ENCODE measurements around the gene AKR1C8.
"Not testable (repeated sequence)": the region's sequence is repeated elsewhere in the genome, so short reads cannot be mapped to it uniquely, and the experiment has no call there.

AKR1C8 gene

DNA sequence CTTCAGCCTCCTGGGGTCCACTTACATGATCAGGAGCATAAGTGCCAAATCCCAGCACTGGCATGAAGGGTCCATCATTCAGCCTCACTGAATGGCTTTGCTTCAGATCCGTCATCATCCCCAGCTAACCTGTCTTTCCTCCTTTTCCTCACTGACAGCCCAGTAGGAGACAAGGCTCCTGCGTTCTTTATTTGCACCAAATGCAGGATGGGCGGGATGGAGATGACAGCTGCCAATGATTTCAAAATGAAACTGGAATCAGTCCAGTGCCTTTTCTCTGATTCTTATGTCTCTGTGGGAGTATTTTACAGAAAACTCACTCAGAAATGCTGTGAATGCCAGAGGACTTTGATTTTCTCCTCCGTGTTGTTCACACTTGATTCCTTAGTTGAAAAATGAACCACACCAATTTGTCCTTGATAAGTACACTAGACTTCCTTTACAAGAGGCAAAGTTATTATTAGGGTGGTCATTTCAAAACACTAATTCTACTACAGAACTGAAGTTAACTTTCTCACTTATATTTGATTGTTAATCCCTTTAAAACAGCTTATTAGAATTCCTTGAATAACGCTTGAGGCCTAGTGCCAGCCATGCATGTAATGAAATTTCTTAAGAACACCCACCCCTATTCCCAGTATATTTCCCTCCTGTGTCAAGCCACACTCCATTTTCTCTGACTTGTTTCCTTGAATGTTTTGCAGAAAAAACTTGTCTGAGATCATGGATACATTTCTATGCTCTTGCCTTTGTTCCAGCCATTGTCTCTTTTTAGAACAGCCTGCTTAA lies at the start of gene AKR1C8:
Gene AKR1C8 (minus strand): TSS at position 164 of the 789 bp plus-strand sequence. CDS start 46 bp downstream, at position 118.
- DNase-seq: no peak

DNA sequence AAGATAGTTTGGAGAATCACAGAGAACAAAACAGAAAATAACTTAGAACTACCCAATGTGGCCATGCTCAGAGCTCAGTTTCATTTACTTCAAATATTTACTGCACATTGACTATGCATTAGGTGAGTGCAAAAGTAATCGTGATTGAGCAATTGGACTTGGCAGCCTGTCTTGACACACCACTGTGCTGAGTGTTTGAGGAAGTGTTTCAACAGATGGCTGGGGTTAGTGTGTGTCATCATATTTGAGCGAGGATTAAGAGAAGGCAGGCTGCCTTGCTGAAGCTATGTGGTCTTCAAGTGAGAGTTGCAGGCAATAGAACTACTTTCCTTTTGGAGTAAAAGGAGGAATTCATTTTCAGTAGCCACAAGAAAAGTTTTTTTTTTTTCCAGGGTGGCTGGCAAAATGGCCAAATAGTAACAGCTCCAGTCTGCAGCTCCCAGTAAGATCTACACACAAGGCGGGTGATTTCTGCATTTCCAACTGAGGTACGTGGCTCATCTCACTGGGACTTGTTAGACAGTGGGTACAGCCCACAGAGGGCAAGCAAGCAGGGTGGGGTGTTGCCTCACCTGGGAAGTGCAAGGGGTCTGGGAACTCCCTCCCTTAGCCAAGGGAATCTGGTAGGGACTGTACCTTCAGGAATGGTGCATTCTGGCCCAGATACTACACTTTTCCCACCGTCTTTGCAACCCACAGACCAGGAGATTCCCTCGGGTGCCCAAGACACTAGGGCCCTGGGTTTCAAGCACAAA lies 49.3 kb upstream of the AKR1C8 start:
- DNase-seq: no peak

DNA sequence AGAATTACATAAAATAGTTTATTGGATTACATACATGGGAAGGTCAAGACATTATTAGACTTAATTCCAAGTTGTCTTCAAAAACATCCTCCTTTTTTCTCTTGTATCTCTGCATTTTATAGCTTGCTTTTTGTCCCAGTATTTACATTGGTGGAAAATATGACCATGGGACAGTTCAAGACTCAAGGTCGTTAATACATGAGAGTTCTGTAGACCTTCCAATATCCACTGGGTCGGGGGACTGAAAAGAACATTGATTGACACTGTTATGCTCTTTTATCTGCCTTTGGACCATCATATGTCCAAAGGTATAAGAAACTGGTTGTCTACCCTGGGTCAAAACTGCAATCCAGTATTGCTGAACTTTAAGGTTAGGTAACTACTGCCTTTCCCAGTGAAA lies 48.4 kb upstream of the AKR1C8 start:
- DNase-seq: no peak

DNA sequence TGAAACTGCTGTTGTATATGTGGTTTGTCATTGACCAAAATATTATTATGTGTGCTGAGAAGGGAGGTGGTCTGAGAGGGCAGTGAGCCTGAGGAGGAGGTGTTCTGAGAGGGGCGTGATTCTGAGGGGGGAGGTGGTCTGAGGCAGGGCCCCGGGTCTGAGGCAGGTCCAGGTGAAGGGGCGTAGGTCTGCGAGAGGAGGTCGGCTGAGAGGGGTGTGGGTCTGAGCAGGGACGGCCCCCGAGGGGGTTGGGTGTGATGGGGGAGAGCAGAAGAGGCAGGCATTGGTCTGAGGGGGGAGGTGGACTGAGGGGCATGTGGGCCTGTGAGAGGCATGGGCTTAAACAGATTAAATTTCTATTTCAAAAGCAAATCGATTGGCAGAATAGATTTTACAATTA lies 44.1 kb upstream of the AKR1C8 start:
- DNase-seq: no peak

DNA sequence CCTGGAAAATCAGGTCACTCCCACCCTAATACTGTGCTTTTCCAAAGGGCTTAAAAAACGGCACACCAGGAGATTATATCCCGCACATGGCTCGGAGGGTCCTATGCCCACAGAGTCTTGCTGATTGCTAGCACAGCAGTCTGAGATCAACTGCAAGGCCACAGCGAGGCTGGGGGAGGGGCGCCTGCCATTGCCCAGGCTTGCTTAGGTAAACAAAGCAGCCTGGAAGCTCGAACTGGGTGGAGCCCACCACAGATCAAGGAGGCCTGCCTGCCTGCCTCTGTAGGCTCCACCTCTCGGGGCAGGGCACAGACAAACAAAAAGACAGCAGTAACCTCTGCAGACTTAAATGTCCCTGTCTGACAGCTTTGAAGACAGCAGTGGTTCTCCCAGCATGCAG lies 38.0 kb upstream of the AKR1C8 start:
- DNase-seq: not testable (repeated sequence)

DNA sequence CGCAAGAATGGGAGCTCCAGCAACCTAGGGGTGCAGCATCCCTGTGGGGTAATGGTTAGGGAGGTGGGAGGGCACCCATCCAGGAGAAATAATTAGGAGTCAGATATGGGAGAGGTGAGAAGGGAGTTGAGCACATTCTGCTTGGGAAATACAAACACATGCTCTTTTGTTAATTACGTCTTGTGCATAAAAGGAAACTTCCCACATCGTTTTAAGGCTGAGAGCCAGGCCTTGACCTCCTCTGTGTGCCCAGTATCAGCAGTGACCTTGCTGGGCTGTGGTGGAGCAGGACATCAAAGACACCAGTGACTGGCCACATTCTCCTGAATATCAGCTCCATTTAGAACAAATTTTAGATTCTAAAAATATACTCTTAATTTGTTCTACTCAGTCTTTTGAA lies 34.3 kb upstream of the AKR1C8 start:
- DNase-seq: no peak

DNA sequence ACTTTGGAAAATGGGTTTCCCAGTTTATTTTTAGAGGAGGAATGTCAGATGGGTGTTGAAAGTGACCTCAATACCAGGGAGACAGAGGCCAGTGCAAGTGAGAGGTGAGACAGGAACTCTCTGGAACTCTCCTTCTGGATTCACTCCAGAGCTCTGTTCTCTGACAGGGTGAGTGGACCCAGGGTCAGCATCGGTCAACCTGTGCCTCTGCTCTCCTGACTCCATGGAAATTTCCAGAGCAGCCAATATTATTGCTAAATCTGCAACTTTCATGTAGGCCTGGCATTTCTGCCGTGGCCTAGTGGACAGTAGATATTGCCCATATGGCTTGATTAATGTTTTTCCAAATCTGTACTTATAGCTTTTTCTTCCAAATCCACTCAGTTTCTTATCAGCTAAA lies 31.9 kb upstream of the AKR1C8 start:
- DNase-seq: no peak

DNA sequence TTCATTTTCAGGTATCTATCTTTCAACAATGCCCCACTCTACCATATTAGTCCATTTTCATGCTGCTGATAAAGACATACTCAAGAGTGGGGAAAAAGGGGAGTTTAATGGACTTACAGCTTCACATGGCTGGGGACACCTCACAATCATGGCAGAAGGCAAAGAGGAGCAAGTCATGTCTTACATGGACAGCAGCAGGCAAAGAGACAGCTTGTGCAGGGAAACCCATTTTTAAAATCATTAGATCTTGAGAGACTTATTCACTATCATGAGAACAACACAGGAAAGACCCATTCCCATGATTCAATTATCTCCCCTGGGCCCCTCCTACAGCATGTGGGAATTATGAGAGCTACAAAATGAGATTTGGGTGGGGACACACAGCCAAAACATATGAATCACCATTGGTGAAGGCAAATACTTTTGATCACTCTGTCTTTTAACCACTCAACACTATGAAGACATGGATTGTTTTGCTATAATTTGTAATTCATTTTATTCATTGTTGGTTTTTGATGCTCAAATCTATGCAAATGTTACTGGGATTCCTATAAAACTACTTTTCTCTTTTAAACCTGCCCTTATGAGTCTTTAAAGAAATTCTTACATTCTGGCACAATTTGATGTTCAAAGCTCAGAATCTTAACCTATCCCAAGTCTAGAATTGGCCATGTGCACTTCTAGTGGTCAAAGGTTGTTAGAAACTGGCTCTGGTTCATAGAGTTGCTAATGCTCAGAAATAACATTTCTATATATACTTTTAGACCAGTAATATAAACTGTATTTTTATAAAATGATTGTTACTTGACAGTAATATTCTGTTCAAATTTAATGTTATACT lies 27.0 kb upstream of the AKR1C8 start:
- no peak for DNase-seq

DNA sequence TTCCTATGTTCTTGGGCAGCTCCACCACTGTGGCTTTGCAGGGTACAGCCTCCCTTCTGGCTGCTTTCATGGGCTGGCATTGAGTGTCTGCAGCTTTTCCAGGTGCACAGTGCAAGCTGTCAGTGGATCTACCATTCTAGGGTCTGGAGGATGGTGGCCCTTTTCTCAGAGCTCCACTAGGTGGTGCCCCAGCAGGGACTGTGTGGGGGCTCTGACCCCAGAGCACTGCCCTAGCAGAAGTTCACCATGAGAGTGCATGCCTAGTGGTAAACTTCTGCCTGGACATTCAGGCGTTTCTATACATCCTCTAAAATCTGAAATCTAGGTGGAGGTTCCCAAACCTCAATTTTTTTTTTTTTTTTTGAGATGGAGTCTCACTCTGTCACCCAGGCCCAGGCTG lies 25.3 kb upstream of the AKR1C8 start:
- peak; percentile 19 for DNase-seq

DNA sequence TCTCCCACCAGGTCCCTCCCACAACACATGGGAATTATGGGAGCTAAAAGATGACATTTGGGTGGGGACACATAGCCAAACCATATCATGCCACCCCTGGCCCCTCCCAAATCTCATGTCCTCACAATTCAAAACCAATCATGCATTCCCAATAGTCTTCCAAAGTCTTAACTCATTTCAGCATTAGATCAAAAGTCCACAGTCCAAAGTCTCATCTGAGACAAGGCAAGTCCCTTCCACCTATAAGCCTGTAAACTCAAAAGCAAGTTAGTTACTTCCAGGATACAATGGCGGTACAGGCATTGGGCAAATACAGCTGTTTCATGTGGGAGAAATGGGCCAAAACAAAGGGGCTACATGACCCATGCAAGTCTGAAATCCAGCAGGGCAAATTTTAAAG lies 24.8 kb upstream of the AKR1C8 start:
- DNase-seq: not testable (repeated sequence)

DNA sequence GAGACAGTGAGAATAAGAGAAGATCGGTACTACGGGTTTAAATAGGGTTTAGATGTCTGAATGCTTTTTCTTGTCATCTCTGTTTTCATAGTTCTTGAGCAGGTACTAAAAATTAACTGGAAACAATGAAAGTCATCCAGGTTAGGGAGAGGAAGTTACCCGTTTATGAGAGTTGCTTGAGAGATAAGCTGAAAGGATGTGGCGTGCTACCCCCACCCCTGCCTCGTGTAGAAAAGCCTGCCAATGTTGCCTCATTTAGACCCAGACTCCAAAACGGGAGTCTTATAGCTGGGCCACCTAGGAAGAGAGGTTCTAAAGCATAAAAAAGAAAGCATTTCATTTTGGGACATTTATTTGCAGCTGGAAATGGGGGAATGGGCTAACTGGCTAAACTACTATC lies 21.8 kb upstream of the AKR1C8 start:
- no peak for DNase-seq

DNA sequence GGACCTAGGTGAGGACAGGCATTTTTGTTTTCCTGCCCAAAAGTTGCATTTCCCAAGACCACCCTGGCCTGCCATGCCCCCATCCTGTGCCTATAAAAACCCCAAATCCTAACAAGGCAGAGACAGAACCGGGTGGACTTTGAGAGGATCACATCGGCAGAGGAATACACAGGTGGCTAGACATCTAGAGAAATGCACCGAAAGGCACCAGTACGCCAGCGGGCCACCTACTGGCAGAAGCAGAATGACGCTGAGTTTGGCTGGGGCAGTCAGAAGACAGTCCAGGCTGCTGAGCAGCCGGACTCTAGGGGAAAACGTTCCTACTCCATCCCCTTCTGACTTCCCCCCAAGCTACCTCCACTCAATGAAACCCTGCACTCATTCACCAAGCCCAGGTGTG lies 14.4 kb upstream of the AKR1C8 start:
- no peak for DNase-seq

DNA sequence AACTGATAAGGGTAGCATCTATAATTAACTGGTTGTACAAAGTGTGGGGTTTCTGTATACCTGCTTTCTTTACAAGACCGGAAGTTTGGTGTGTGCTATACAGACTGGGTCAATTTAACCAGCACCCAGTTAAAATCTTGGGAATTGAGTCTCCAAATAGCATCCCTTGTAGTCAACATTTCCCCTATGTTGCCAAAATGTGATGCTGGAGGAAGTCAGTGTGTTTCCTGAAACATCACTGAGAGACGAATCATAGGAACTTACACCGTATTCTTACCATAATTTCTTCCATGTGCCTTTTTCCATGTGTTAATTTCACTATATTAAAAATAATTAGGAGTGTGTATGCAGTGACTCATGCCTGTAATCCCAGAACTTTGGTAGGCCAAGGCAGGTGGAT lies 13.4 kb upstream of the AKR1C8 start:
- no peak for DNase-seq

DNA sequence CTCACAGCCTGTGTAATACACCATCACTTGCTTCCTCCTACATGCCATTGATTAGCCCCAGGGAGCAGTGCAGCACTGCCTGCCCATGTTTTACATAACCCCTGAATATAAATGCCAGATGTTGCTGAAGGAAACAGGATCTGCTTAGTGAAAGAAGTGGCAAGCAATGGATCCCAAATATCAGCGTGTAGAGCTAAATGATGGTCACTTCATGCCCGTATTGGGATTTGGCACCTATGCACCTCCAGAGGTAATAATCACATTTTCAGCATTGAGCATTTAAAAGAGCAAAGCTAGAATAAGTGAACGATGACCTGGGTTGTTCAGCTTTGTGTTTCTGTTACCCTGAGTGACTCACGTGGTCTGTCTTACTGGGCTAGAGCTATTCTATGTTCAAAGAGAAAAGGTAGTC lies 11.8 kb upstream of the AKR1C8 start, which contains the start of gene AKR1C4:
Gene AKR1C4 (plus strand): TSS at position 136 of the 412 bp plus-strand sequence. CDS start 31 bp downstream, at position 167.
- DNase-seq: no peak

DNA sequence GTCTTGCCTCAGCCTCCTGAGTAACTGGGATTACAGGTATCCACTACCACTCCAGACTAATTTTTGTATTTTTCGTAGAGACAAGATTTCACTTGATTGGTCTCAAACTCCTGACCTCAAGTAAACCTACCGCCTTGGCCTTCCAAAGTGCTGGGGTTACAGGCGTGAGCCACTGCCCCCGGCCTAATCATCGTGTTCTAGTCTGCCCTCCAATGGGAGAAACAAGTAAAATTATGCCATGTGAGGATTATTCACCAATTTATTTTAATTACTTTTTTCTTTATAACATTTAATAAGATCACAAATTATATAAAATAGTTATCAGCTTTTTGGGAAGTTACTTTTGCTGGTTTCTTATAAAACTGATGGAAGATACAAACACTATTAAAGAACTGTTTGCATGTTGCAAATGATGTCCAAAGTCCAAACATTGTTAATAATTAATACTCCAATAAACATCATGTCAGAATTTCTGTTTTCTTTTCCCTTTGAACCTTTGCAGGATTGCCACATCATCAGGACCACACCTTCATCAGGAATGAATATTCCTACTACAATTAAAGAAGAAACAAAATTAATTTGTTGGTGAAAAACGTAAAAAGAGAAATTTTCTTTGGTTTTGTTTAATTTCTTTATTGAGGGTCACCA lies 10.9 kb upstream of the AKR1C8 start:
- no peak for DNase-seq

DNA sequence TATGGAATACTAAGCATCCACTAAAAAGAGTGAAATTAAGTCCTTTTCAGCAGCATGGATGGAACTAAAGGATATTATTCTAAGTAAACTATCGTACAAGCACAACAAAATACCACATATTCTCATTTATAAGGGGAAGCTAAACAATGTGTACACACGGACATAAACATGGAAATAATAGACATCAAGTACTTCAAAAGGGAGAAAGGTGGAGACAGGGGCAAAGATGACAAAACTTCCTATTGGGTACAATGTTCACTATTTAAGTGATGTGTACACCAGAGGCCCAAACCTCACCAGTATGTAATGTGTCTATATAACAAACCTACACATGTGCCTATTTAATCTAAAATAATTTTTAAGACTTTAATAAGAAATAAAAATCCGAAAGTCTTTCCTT lies 9.5 kb upstream of the AKR1C8 start:
- no peak for DNase-seq

DNA sequence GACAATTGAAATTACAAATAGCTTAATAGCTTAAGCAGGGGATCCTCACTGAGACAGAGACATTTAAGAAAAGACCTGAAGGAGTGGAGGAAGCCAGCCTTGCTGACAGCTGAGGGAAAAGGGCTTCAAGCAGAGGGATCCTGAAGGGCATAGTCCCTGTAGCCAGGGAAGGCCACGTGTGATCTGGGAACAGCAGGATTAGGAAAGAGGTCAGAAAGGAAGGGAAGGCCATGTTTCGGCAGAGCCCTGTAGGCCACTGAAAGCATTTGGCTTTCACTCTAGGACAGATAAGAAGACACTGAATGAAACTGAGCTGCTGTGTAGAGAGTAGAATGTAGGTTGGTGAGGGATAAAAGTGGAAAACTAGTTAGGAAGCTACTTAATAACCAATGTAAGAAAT lies 3.4 kb upstream of the AKR1C8 start:
- DNase-seq: no peak

DNA sequence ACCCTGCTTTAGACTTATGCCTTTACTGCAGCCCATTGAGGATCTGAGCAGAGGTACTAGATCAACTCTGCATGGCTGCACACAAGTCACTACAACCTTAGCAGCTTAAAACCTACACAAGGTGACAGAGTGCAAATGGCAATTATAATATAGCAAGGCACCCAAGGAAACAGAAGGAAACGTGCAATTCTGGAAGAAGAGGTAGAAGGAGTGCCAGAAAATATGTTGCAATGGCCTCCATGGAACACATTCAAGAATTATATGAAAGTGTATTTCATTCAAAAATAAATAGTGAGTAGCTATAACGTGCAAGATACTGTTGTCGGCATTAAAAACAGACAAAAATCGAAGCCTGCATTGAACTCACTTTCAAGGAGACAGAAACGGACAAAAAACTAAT lies 2.9 kb upstream of the AKR1C8 start:
- DNase-seq: no peak

DNA sequence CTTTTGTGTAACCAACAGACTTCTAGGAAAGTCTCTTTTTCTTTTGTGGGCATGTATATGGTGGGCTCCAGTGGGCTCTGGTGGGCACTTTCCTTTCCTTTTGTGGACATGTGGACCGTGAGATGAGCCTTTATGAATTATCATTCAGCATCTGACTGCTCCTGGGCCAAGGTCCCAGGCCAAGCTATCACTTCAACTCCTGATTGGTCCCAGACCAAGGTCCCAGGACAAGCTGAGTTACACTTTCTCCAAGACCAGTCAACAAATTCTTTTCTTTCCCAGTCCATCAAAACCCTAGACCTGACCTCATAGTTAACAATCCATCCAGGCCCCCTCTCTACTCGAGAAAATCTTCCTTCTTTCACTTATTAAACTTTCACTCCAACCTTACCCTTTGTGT lies 1.0 kb downstream of the AKR1C8 start:
- DNase-seq: no peak

DNA sequence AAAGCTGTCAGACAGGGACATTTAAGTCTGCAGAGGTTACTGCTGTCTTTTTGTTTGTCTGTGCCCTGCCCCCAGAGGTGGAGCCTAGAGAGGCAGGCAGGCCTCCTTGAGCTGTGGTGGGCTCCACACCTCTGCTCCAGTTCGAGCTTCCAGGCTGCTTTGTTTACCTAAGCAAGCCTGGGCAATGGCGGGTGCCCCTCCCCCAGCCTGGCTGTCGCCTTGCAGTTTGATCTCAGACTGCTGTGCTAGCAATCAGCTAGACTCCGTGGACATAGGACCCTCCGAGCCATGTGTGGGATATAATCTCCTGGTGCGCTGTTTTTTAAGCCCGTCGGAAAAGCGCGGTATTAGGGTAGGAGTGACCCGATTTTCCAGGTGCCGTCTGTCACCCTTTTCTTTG lies 4.4 kb downstream of the AKR1C8 start:
- not testable (repeated sequence) for DNase-seq

DNA sequence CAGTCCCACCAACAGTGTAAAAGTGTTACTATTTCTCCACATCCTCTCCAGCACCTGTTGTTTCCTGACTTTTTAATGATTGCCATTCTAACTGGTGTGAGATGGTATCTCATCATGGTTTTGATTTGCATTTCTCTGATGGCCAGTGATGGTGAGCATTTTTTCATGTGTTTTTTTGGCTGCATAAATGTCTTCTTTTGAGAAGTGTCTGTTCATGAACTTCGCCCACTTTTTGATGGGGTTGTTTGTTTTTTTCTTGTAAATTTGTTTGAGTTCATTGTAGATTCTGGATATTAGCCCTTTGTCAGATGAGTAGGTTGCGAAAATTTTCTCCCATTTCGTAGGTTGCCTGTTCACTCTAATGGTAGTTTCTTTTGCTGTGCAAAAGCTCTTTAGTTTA lies 9.4 kb downstream of the AKR1C8 start:
- DNase-seq: not testable (repeated sequence)

DNA sequence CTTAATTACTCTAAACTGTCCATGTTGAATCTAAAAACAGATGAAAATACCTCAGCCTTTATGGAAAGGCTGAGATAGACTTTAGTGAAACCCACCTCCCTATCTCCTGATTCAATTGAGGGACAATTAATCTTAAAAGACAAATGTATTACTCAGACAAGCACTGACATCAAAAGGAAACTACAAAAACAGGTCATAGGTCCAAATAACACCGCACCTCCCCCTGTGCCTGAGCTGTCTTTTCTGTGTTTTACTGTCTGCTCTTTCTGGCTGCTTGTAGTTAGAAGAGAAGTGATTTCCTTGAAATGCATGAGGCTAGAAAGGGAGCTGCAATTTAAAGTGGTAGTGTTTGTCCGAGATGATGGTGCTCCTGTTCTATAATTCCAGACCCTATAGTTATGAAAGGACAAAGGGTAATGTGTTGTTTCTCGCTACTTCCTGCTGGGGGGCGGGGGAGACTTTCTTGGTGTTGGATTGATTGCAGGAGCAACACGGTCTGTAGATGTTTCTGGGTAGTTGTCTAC lies 16.0 kb downstream of the AKR1C8 start:
- no peak for DNase-seq

DNA sequence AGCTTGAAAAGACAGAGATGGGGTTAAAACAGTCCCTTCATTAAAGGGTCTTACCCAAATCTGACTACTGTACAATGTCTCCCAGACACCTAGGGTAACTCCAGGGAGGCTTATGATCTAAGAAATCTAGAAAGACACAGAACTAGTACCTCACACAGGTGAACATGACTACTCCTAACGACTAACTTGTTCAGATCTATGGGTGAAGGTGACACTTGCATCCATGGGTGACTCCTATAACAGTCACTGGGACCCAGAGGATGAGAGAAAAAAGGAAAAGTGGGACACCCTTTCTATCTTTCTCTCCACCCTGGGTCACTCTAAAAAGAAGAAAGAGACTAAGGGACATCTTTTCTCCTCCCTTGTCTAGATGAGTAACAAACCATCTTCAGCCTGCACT lies 19.2 kb downstream of the AKR1C8 start:
- no peak for DNase-seq

Data from CD4-positive, alpha-beta T cell treated with Interleukin-17A for 4 hours (primary cell).